Right lung (tissue), 10 donors: ENCODE results near the gene TMEM185A. TPM values are rescaled to one million over a fixed set of nuclear protein-coding genes. Genes with fewer than 3 reads are reported as not detected.
"Not testable (repeated sequence)": the region's sequence is repeated elsewhere in the genome, so short reads cannot be mapped to it uniquely, and the experiment has no call there.

Experiments used
- DNase-seq, 2 donors: peaks; one replicate each; pipeline ENCODE4 v3.0.0-alpha.2; 2013
- long read RNA-seq, 8 donors: transcript quantifications; one replicate each; lab custom pipeline, GENCODE V29; 2026
- polyA plus RNA-seq, 5 donors: library from polyadenylated mRNA; unstranded; fragments of 120-200 nt; gene quantifications; one replicate each; pipeline versions ENCODE4 v1.2.1 to v1.2.3, GENCODE V29; 2013; ENCODE audit warnings: inconsistent platforms in 1 of 5, low replicate concordance in 1 of 5; ENCODE audit not compliant: insufficient read length in 5 of 5, insufficient read depth in 1 of 5

TMEM185A gene
- polyA plus RNA-seq = 10 to 100 TPM; 31.9 to 48.3 (median 39.9) TPM
- long read RNA-seq, donor 1, transcript TMEM185A-207 (7 exons, 2,840 nt) = major isoform, 5 of 10 reads
- long read RNA-seq, donor 1, partial matches to known transcripts = 0 of 10 reads
- long read RNA-seq, donor 1, other reads (novel, unspliced or antisense) = 0 of 10 reads
- long read RNA-seq, donor 2, transcript TMEM185A-207 (7 exons, 2,840 nt) = major isoform, 8 of 11 reads
- long read RNA-seq, donor 2, partial matches to known transcripts = 0 of 11 reads
- long read RNA-seq, donor 2, other reads (novel, unspliced or antisense) = 0 of 11 reads
- long read RNA-seq, donor 3, partial matches to known transcripts = 0 of 5 reads
- long read RNA-seq, donor 3, other reads (novel, unspliced or antisense) = 0 of 5 reads
- long read RNA-seq, donor 4, partial matches to known transcripts = 0 of 4 reads
- long read RNA-seq, donor 4, other reads (novel, unspliced or antisense) = 0 of 4 reads
- long read RNA-seq, donor 5, partial matches to known transcripts = 0 of 5 reads
- long read RNA-seq, donor 5, other reads (novel, unspliced or antisense) = 0 of 5 reads
- long read RNA-seq, donor 6, transcript TMEM185A-207 (7 exons, 2,840 nt) = major isoform, 8 of 10 reads
- long read RNA-seq, donor 6, partial matches to known transcripts = 0 of 10 reads
- long read RNA-seq, donor 6, other reads (novel, unspliced or antisense) = 0 of 10 reads
- long read RNA-seq, donor 7, transcript TMEM185A-207 (7 exons, 2,840 nt) = major isoform, 7 of 9 reads
- long read RNA-seq, donor 7, partial matches to known transcripts = 0 of 9 reads
- long read RNA-seq, donor 7, other reads (novel, unspliced or antisense) = 0 of 9 reads
- long read RNA-seq, donor 8, partial matches to known transcripts = 0 of 4 reads
- long read RNA-seq, donor 8, other reads (novel, unspliced or antisense) = 0 of 4 reads

- DNase-seq = peak; percentile 37 to 39
Observed at GRCh38 chrX:149631234-149632165, at the start of gene TMEM185A. TMEM185A (minus strand) TSS chrX:149631792; CDS start chrX:149631580, 212 bp downstream.

- DNase-seq = no peak
Observed at GRCh38 chrX:149681182-149681581, 49.6 kb upstream of the TMEM185A start.

- DNase-seq = not testable (repeated sequence)
Observed at GRCh38 chrX:149679164-149679678, 47.6 kb upstream of the TMEM185A start.

GRCh38 chrX:149675554-149675953, 44.0 kb upstream of the TMEM185A start:
- DNase-seq = not testable (repeated sequence)

GRCh38 chrX:149675088-149675487, 43.5 kb upstream of the TMEM185A start:
- not testable (repeated sequence) for DNase-seq

GRCh38 chrX:149660613-149661012, 29.0 kb upstream of the TMEM185A start:
- not testable (repeated sequence) for DNase-seq

GRCh38 chrX:149656260-149656884, 24.8 kb upstream of the TMEM185A start:
- DNase-seq = not testable (repeated sequence)

- no peak for DNase-seq
Observed at GRCh38 chrX:149652232-149652981, 20.8 kb upstream of the TMEM185A start.

GRCh38 chrX:149650162-149650561, 18.6 kb upstream of the TMEM185A start:
- DNase-seq = no peak

GRCh38 chrX:149648932-149649331, 17.3 kb upstream of the TMEM185A start:
- no peak for DNase-seq

GRCh38 chrX:149647505-149647904, 15.9 kb upstream of the TMEM185A start:
- no peak for DNase-seq

GRCh38 chrX:149643496-149643895, 11.9 kb upstream of the TMEM185A start:
- no peak for DNase-seq

GRCh38 chrX:149641835-149642234, 10.2 kb upstream of the TMEM185A start:
- DNase-seq = no peak

- no peak for DNase-seq
Observed at GRCh38 chrX:149641432-149641831, 9.8 kb upstream of the TMEM185A start.

- DNase-seq = no peak
Observed at GRCh38 chrX:149639568-149639967, 8.0 kb upstream of the TMEM185A start.

- no peak for DNase-seq
Observed at GRCh38 chrX:149638860-149639259, 7.3 kb upstream of the TMEM185A start.

GRCh38 chrX:149633511-149633910, 1.9 kb upstream of the TMEM185A start:
- no peak for DNase-seq

- DNase-seq = peak in 1 of 2 donors; percentile 10
Observed at GRCh38 chrX:149630681-149631233, 835 bp downstream of the TMEM185A start.

GRCh38 chrX:149629730-149630387, 1.7 kb downstream of the TMEM185A start:
- no peak for DNase-seq
